Ovary (tissue), 9 donors: ENCODE measurements around the gene BMF. TPM values are rescaled to one million over a fixed set of nuclear protein-coding genes. Genes with fewer than 3 reads are reported as not detected.

Experiments
- DNase-seq, 5 donors: peaks; one replicate each; pipeline ENCODE4 v3.0.0-alpha.2; 2019 to 2020
- H3K27ac ChIP-seq, 2 donors: fragments of 200-600 bp; one replicate each; pipeline versions ENCODE4 v1.5.1 to v1.8.0; 2019 to 2022
- H3K27me3 ChIP-seq: fragments of 200-600 bp; one replicate; pipeline ENCODE4 v1.8.0; 2022
- H3K36me3 ChIP-seq: fragments of 200-600 bp; sonication (generic); one replicate; pipeline ENCODE4 v1.5.1; 2019
- H3K4me1 ChIP-seq: one replicate; pipeline ENCODE4 v1.8.1; 2013; ENCODE audit warnings: mild to moderate bottlenecking, moderate library complexity; ENCODE audit not compliant: insufficient read depth
- H3K4me3 ChIP-seq: fragments of 200-600 bp; sonication (generic); one replicate; pipeline ENCODE4 v1.5.1; 2017
- H3K9me3 ChIP-seq, 2 donors: fragments of 200-600 bp in 1 of 2; sonication (generic) in 1 of 2; one replicate each; pipeline versions ENCODE4 v1.5.1 to v1.8.1; 2013 to 2019; ENCODE audit warnings: mild to moderate bottlenecking in 1 of 2, moderate library complexity in 1 of 2
- CTCF ChIP-seq, 3 donors: fragments of 450-650 bp in 2 of 3; fragments of 200-600 bp in 1 of 3; IDR thresholded peaks; one replicate each; pipeline versions ENCODE4 v1.5.1 to v1.8.0; 2016 to 2022; ENCODE audit warnings: antibody characterized with exemption in 3 of 3, mild to moderate bottlenecking in 1 of 3
- EP300 ChIP-seq: sonication (generic); formaldehyde crosslinking; IDR thresholded peaks from one replicate; pipeline ENCODE4 v1.6.1; 2017; ENCODE audit warnings: antibody characterized with exemption
- POLR2A ChIP-seq: fragments of 450-650 bp; IDR thresholded peaks from one replicate; pipeline ENCODE4 v1.6.1; 2017; ENCODE audit warnings: antibody characterized with exemption, mild to moderate bottlenecking, moderate library complexity
- WGBS, 3 donors: extraction: QIAGEN DNeasy Blood & Tissue Kit in 1 of 3; methylation state at CpG; one replicate each; pipeline versions ENCODE4 v1.1.5 to v1.1.7; 2013 to 2017; 5-methylcytosine and 5-hydroxymethylcytosine counted together
- intact Hi-C, 4 donors: fragments of 100-400 bp; cut with DNase I; formaldehyde crosslinking; loops; one replicate each; pipeline versions ENCODE4 v1.11.0 to v1.15.1; 2022 to 2023
- polyA plus RNA-seq, 2 donors: library from polyadenylated mRNA; stranded (reverse); fragments of 200-250 nt in 1 of 2; fragments of 350-450 nt in 1 of 2; fragmentation: Illumina TruSeq in 1 of 2; extraction: RNeasy Lipid Tissue Mini Kit (QIAGEN cat#74804) in 1 of 2; gene quantifications; one replicate each; pipeline ENCODE4 v1.2.3, GENCODE V29; 2013 to 2014
- total RNA-seq, 7 donors: library from RNA; depleted of rRNA in 2 of 7; stranded (reverse); fragments of >200 nt in 2 of 7; fragmentation: NEBNext Ultra II Directional in 3 of 7; extraction: Animal tissue kit (Norgen Biotek cat#: 25700) in 3 of 7; gene quantifications; one replicate each; pipeline versions ENCODE4 v1.1.0 to v1.2.4, GENCODE V29; 2016 to 2023
- donor health status: DM: no; HTN: no; CAD: no; lungs with moderate emphysema.
- donor health status: DM: no; HTN: no; CAD: no.
- donor health status: Bipolar disorder and iron deficiency.
- donor health status: DM: yes; HTN: yes; CAD: no.
- donor health status: DM: no; HTN: no; CAD: no.
- donor health status: DM: yes; HTN: yes; CAD: no.

The BMF gene
- total and polyA plus RNA-seq, 9 donors = 5.7 to 26.5 (median 17.2) TPM

GRCh38 chr15:40070166-40070557 lies 38.5 kb downstream of the BMF start:
- H3K36me3 ChIP-seq = no peaks in the 10 kb centered on the region
- TF ChIP-seq CTCF (IDR thresholded peaks at IDR 0.05) (no peak), POLR2A (no peak), EP300 (no peak)
- H3K27ac ChIP-seq = peak overlapping the region in 1 of 2 donors; percentile 74
- DNase-seq = no peak
- no peaks in the 10 kb centered on the region for H3K9me3 ChIP-seq
- intact Hi-C loops = loop anchor here in 1 of 4 donors (5.0 kb wide), 1 partner anchor 37 kb away; the partner anchor contains the start of gene BMF
- H3K4me3 ChIP-seq = no peak overlapping the region
- no peaks in the 10 kb centered on the region for H3K27me3 ChIP-seq
- WGBS, 3 donors = 72 to 81% (median 74%) methylated on average over 5 of the region's 5 CpGs
- H3K4me1 ChIP-seq = peaks cover 8% of the 10 kb centered on the region

- DNase-seq = peak; percentile 65 to 86 (median 72)
- Histone ChIP-seq H3K9me3 (no peaks in the 10 kb centered on the region), H3K4me3 (no peak overlapping the region), H3K27ac (peak overlapping the region; percentile 39 to 74), H3K36me3 (no peaks in the 10 kb centered on the region), H3K27me3 (no peaks in the 10 kb centered on the region), H3K4me1 (peaks cover 8% of the 10 kb centered on the region)
- 38 to 45% (median 44%) methylated on average over 23 to 32 of the region's 32 CpGs for WGBS, 3 donors
- TF ChIP-seq CTCF (IDR thresholded peaks at IDR 0.05) = no peak
- TF ChIP-seq EP300 = no peak
- no peak for TF ChIP-seq POLR2A
- intact Hi-C loops = loop anchor here in 1 of 4 donors (5.0 kb wide), 1 partner anchor 38 kb away; the partner anchor contains the start of gene BMF
Measured at GRCh38 chr15:40069178-40070165, 39.2 kb downstream of the BMF start.

- Histone ChIP-seq H3K27ac (no peak overlapping the region), H3K27me3 (no peaks in the 10 kb centered on the region), H3K9me3 (no peaks in the 10 kb centered on the region), H3K36me3 (no peaks in the 10 kb centered on the region), H3K4me1 (peaks cover 8% of the 10 kb centered on the region), H3K4me3 (no peak overlapping the region)
- 79 to 91% (median 86%) methylated on average over 6 of the region's 6 CpGs for WGBS, 3 donors
- intact Hi-C loops = no loop called here
- no peak for TF ChIP-seq EP300
- TF ChIP-seq POLR2A = no peak
- peak in 2 of 5 donors; percentile 43 to 72 for DNase-seq
Measured at GRCh38 chr15:40067921-40068624, 40.6 kb downstream of the BMF start.

- no peak for DNase-seq
- Histone ChIP-seq H3K4me1 (peaks cover 8% of the 10 kb centered on the region), H3K36me3 (no peaks in the 10 kb centered on the region), H3K4me3 (no peak overlapping the region), H3K27me3 (no peaks in the 10 kb centered on the region), H3K27ac (no peak overlapping the region), H3K9me3 (no peaks in the 10 kb centered on the region)
- intact Hi-C loops = no loop called here
- 83 to 91% (median 89%) methylated on average over 5 of the region's 5 CpGs for WGBS, 3 donors
- TF ChIP-seq POLR2A (no peak), CTCF (IDR thresholded peaks at IDR 0.05) (no peak), EP300 (no peak)
Measured at GRCh38 chr15:40066589-40066988, 42.1 kb downstream of the BMF start.
